HL-60 (cell line): ENCODE results near the gene XXYLT1.

Experiments used
- DNase-seq, 2 experiments: peaks; one replicate each; pipeline ENCODE4 v3.0.0-alpha.2; 2010 to 2020; ENCODE audit warnings: low read depth in 1 of 2, low spot score in 1 of 2
- H3K27ac ChIP-seq: fragments of 250-450 bp; sonication (Bioruptor Pico); replicated peaks from 2 replicates; pipeline ENCODE4 v1.5.1; 2020; ENCODE audit warnings: mild to moderate bottlenecking, moderate library complexity
- H3K27me3 ChIP-seq: fragments of 250-450 bp; sonication (Bioruptor Pico); 2 replicates; pipeline ENCODE4 v1.5.1; 2021; ENCODE audit warnings: mild to moderate bottlenecking, moderate library complexity; ENCODE audit not compliant: insufficient read depth, poor library complexity, severe bottlenecking
- H3K4me3 ChIP-seq: replicated peaks from 2 replicates; pipeline ENCODE4 v1.5.1; 2011; ENCODE audit warnings: mild to moderate bottlenecking, control low read depth, low read length; ENCODE audit not compliant: insufficient read depth
- GABPA ChIP-seq: IDR thresholded peaks from 2 replicates; pipeline ENCODE4 v1.6.1; 2012; ENCODE audit warnings: low read depth
- POLR2AphosphoS5 ChIP-seq: IDR thresholded peaks from 2 replicates; pipeline ENCODE4 v1.6.1; 2012; ENCODE audit warnings: low read depth
- SPI1 ChIP-seq: IDR thresholded peaks from 2 replicates; pipeline ENCODE4 v1.6.1; 2012; ENCODE audit warnings: low read depth, mild to moderate bottlenecking, borderline replicate concordance
- TF ChIP-seq, protein P1 (sequence below): IDR thresholded peaks from one replicate; pipeline ENCODE4 v1.5.1; 2011; ENCODE audit warnings: low read length, control low read depth, inconsistent platforms; ENCODE audit not compliant: insufficient read depth
- TF ChIP-seq, protein P2 (sequence below): IDR thresholded peaks from 2 replicates; pipeline ENCODE4 v1.6.1; 2012; ENCODE audit warnings: low read depth; ENCODE audit not compliant: insufficient replicate concordance

The XXYLT1 gene

DNA sequence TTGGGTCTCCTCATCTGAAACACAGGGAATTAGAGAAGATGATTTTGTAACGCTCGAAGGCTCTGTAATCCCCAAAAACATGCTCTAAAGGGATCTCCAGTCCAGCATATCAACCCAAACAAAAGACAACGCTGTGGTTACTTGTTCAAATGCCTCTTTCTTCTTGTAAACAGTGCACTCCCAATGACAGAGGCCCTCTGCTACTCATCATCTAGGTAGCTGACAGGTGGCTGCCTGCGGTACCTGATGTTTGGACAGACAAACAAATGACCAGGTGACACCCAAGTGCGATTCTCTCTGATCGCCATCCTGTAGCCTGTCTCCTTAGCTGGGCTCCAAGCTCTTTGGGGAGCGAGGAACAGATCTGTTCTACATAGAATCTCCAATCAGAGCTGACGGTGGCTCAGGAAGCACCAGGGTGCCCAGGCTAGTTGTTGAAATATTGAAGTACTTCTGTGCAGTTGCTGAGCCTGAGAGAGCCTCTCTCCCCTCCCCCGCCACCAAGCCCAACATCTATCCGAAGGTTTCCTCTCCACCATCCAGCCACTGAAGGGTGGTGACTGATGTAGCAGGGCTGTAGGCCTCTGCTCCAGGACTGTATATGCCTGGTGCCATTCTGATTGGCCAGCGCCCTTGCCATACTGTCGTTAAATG lies 238.7 kb downstream of the XXYLT1 start:
- no peak overlapping the region for H3K27ac ChIP-seq
- H3K4me3 ChIP-seq: no peak overlapping the region
- TF ChIP-seq, protein P1, sequence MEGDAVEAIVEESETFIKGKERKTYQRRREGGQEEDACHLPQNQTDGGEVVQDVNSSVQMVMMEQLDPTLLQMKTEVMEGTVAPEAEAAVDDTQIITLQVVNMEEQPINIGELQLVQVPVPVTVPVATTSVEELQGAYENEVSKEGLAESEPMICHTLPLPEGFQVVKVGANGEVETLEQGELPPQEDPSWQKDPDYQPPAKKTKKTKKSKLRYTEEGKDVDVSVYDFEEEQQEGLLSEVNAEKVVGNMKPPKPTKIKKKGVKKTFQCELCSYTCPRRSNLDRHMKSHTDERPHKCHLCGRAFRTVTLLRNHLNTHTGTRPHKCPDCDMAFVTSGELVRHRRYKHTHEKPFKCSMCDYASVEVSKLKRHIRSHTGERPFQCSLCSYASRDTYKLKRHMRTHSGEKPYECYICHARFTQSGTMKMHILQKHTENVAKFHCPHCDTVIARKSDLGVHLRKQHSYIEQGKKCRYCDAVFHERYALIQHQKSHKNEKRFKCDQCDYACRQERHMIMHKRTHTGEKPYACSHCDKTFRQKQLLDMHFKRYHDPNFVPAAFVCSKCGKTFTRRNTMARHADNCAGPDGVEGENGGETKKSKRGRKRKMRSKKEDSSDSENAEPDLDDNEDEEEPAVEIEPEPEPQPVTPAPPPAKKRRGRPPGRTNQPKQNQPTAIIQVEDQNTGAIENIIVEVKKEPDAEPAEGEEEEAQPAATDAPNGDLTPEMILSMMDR: no peak
- TF ChIP-seq, protein P2, sequence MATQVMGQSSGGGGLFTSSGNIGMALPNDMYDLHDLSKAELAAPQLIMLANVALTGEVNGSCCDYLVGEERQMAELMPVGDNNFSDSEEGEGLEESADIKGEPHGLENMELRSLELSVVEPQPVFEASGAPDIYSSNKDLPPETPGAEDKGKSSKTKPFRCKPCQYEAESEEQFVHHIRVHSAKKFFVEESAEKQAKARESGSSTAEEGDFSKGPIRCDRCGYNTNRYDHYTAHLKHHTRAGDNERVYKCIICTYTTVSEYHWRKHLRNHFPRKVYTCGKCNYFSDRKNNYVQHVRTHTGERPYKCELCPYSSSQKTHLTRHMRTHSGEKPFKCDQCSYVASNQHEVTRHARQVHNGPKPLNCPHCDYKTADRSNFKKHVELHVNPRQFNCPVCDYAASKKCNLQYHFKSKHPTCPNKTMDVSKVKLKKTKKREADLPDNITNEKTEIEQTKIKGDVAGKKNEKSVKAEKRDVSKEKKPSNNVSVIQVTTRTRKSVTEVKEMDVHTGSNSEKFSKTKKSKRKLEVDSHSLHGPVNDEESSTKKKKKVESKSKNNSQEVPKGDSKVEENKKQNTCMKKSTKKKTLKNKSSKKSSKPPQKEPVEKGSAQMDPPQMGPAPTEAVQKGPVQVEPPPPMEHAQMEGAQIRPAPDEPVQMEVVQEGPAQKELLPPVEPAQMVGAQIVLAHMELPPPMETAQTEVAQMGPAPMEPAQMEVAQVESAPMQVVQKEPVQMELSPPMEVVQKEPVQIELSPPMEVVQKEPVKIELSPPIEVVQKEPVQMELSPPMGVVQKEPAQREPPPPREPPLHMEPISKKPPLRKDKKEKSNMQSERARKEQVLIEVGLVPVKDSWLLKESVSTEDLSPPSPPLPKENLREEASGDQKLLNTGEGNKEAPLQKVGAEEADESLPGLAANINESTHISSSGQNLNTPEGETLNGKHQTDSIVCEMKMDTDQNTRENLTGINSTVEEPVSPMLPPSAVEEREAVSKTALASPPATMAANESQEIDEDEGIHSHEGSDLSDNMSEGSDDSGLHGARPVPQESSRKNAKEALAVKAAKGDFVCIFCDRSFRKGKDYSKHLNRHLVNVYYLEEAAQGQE: no peak
- TF ChIP-seq GABPA (no peak), SPI1 (no peak), POLR2AphosphoS5 (no peak)
- H3K27me3 ChIP-seq: no peaks in the 10 kb centered on the region
- no peak for DNase-seq

DNA sequence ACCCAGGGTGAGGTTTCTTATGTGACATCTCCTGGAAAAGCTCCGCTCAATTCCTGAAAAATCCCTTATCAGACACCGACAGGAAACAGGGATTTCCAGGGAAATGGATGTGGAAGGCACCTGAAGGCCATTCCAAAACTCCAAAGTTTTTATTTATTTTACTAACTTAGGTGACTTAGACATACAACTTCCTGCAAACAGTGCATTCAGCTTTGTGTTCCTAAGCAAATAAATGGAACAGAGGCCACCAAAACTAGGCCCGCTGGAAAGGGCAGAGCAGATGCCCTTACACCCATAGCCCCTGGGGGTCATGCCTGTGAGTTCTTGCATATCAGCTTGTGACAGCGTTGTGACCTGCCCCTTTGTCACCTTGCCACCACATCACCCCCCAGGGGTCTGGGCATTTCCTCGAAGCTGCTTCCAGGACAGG lies 239.4 kb downstream of the XXYLT1 start:
- H3K27ac ChIP-seq: no peak overlapping the region
- H3K27me3 ChIP-seq: no peaks in the 10 kb centered on the region
- H3K4me3 ChIP-seq: no peak overlapping the region
- no peak for DNase-seq
- TF ChIP-seq POLR2AphosphoS5: no peak
- TF ChIP-seq, protein P2: no peak
- TF ChIP-seq, protein P1: no peak
- TF ChIP-seq GABPA: no peak
- no peak for TF ChIP-seq SPI1

DNA sequence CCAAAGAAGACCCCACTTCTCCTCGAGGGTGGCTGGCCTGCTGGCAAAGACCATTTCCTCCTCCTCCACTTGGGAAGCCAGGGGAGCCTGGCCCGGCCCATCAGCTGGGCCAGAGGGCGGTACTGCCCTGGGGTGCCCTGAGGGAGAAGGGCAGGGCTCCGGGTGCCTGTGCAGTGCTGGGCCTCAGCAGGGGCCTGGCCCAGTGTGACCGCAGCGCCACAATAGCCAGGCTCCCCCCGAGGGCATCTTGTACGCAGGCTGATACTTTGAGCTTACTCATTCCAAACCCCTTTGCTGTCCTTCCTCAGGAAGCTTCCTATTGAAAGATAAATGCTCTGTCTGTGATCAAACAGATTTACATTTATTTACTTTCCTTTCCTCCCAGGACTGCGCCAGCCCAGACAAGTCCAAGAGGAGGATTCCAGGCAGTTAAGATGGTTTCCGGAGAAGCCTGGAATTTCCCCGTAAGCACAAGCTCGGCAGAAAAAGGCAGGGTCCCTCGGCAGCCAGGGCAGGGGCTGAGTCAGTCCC lies 240.1 kb downstream of the XXYLT1 start:
- no peak for DNase-seq
- TF ChIP-seq, protein P2: no peak
- TF ChIP-seq SPI1 (no peak), GABPA (no peak), POLR2AphosphoS5 (no peak)
- TF ChIP-seq, protein P1: no peak
- no peaks in the 10 kb centered on the region for H3K27me3 ChIP-seq
- H3K27ac ChIP-seq: no peak overlapping the region
- H3K4me3 ChIP-seq: no peak overlapping the region
